HepG2 (cell line): ENCODE data around the gene IKZF3. TPM values are rescaled to one million over a fixed set of nuclear protein-coding genes. Genes with fewer than 3 reads are reported as not detected.

ENCODE experiments used
- ATF7 ChIP-seq, 2 experiments: fragments of 450-650 bp in 1 of 2; sonication (generic) in 1 of 2; formaldehyde crosslinking in 1 of 2; IDR thresholded peaks; 2 replicates each; pipeline versions ENCODE4 v1.4.0 to v1.6.1; 2016 to 2020; ENCODE audit warnings: antibody characterized with exemption in 1 of 2, mild to moderate bottlenecking in 1 of 2, missing genetic modification reagents in 1 of 2
- CBX1 ChIP-seq: IDR thresholded peaks from one replicate; pipeline ENCODE4 v1.6.1; 2016; ENCODE audit warnings: antibody characterized with exemption, low read depth
- CHD4 ChIP-seq: fragments of 200-600 bp; sonication (generic); IDR thresholded peaks from 2 replicates; pipeline ENCODE4 v1.7.0; 2017; ENCODE audit warnings: mild to moderate bottlenecking, low read length, borderline replicate concordance
- EEA1 ChIP-seq: sonication (generic); formaldehyde crosslinking; IDR thresholded peaks from 2 replicates; pipeline ENCODE4 v1.5.1; 2020; ENCODE audit warnings: mild to moderate bottlenecking, missing genetic modification reagents, borderline replicate concordance
- FIP1L1 ChIP-seq: fragments of 200-400 bp; formaldehyde crosslinking; IDR thresholded peaks from 2 replicates; pipeline ENCODE4 v1.6.1; 2018; ENCODE audit warnings: low read depth, mild to moderate bottlenecking, low read length, moderate library complexity, borderline replicate concordance; ENCODE audit not compliant: insufficient read depth
- FOXO1 ChIP-seq: sonication (generic); formaldehyde crosslinking; IDR thresholded peaks from 2 replicates; pipeline ENCODE4 v1.4.0; 2020; ENCODE audit warnings: missing genetic modification reagents
- KMT2B ChIP-seq: IDR thresholded peaks from 2 replicates; pipeline ENCODE4 v1.6.1; 2016; ENCODE audit warnings: missing genetic modification reagents, missing compliant biosample characterization
- MIER2 ChIP-seq: IDR thresholded peaks from 2 replicates; pipeline ENCODE4 v1.6.1; 2016; ENCODE audit warnings: missing biosample characterization, missing genetic modification reagents
- MTF2 ChIP-seq: sonication (generic); formaldehyde crosslinking; IDR thresholded peaks from 2 replicates; pipeline ENCODE4 v1.5.0; 2020; ENCODE audit warnings: missing genetic modification reagents, borderline replicate concordance
- PHF21A ChIP-seq: sonication (generic); formaldehyde crosslinking; IDR thresholded peaks from 2 replicates; pipeline ENCODE4 v1.5.0; 2020; ENCODE audit warnings: mild to moderate bottlenecking, missing genetic modification reagents
- PTBP1 ChIP-seq: fragments of 200-400 bp; formaldehyde crosslinking; IDR thresholded peaks from 2 replicates; pipeline ENCODE4 v1.6.1; 2018; ENCODE audit warnings: low read length, low read depth; ENCODE audit not compliant: poor library complexity, severe bottlenecking
- RBAK ChIP-seq: sonication (generic); formaldehyde crosslinking; IDR thresholded peaks from 2 replicates; pipeline ENCODE4 v1.5.1; 2020; ENCODE audit warnings: mild to moderate bottlenecking, missing genetic modification reagents
- RBM22 ChIP-seq: fragments of 200-400 bp; formaldehyde crosslinking; optimal IDR thresholded peaks from 2 replicates; pipeline ENCODE3; 2017; ENCODE audit warnings: mild to moderate bottlenecking, low read length, moderate library complexity
- SIN3A ChIP-seq: IDR thresholded peaks from 2 replicates; pipeline ENCODE4 v1.6.1; 2011; ENCODE audit warnings: low read depth, mild to moderate bottlenecking, control low read depth, low read length, borderline replicate concordance
- SMAD9 ChIP-seq: sonication (generic); formaldehyde crosslinking; IDR thresholded peaks from 2 replicates; pipeline ENCODE4 v1.5.1; 2020; ENCODE audit warnings: mild to moderate bottlenecking, missing genetic modification reagents
- TAF1 ChIP-seq: sonication (generic); formaldehyde crosslinking; IDR thresholded peaks from 2 replicates; pipeline ENCODE4 v1.4.0; 2020; ENCODE audit warnings: missing genetic modification reagents
- TCF12 ChIP-seq, 2 experiments: fragments of 450-650 bp in 1 of 2; sonication (generic) in 1 of 2; formaldehyde crosslinking in 1 of 2; IDR thresholded peaks; 2 replicates each; pipeline versions ENCODE4 v1.6.1 to v1.8.0; 2017 to 2022; ENCODE audit warnings: antibody characterized with exemption in 1 of 2, mild to moderate bottlenecking in 1 of 2, missing genetic modification reagents in 1 of 2, moderate library complexity in 1 of 2
- XBP1 ChIP-seq: sonication (generic); formaldehyde crosslinking; IDR thresholded peaks from 2 replicates; pipeline ENCODE4 v1.5.0; 2020; ENCODE audit warnings: missing genetic modification reagents
- ZBTB42 ChIP-seq: sonication (generic); formaldehyde crosslinking; IDR thresholded peaks from 2 replicates; pipeline ENCODE4 v1.5.0; 2020; ENCODE audit warnings: mild to moderate bottlenecking, missing genetic modification reagents
- ZNF101 ChIP-seq: sonication (generic); formaldehyde crosslinking; IDR thresholded peaks from 2 replicates; pipeline ENCODE4 v1.4.0; 2020; ENCODE audit warnings: mild to moderate bottlenecking, low read depth, missing genetic modification reagents, borderline replicate concordance
- ZNF17 ChIP-seq: sonication (generic); formaldehyde crosslinking; IDR thresholded peaks from 2 replicates; pipeline ENCODE4 v1.5.0; 2020; ENCODE audit warnings: mild to moderate bottlenecking, missing genetic modification reagents
- ZNF354B ChIP-seq: sonication (generic); formaldehyde crosslinking; IDR thresholded peaks from 2 replicates; pipeline ENCODE4 v1.8.0; 2022; ENCODE audit warnings: mild to moderate bottlenecking, missing genetic modification reagents
- ZNF660 ChIP-seq: sonication (generic); formaldehyde crosslinking; IDR thresholded peaks from 2 replicates; pipeline ENCODE4 v1.5.1; 2020; ENCODE audit warnings: mild to moderate bottlenecking, low read depth, missing genetic modification reagents, borderline replicate concordance
- ZNF713 ChIP-seq: sonication (generic); formaldehyde crosslinking; IDR thresholded peaks from 2 replicates; pipeline ENCODE4 v1.4.0; 2020; ENCODE audit warnings: mild to moderate bottlenecking, missing genetic modification reagents
- ZNF749 ChIP-seq: sonication (generic); formaldehyde crosslinking; IDR thresholded peaks from 2 replicates; pipeline ENCODE4 v1.8.0; 2022; ENCODE audit warnings: mild to moderate bottlenecking, missing genetic modification reagents, moderate library complexity, borderline replicate concordance
- ZNF800 ChIP-seq: sonication (generic); formaldehyde crosslinking; IDR thresholded peaks from 2 replicates; pipeline ENCODE4 v1.4.0; 2020; ENCODE audit warnings: missing genetic modification reagents
- ZSCAN20 ChIP-seq: sonication (generic); formaldehyde crosslinking; IDR thresholded peaks from 2 replicates; pipeline ENCODE4 v1.4.0; 2020; ENCODE audit warnings: missing genetic modification reagents, mild to moderate bottlenecking, borderline replicate concordance
- polyA plus RNA-seq, 8 experiments: library from polyadenylated mRNA; depleted of rRNA in 3 of 8; stranded (reverse) in 7 of 8; unstranded in 1 of 8; fragments of >200 nt; fragmentation: Illumina TruSeq in 4 of 8; extraction: Trizol in 4 of 8; gene quantifications; 2 replicates each; pipeline versions ENCODE4 v1.2.1 to v1.2.3, GENCODE V29; 2011 to 2016; ENCODE audit warnings: low read depth in 4 of 8, missing spikeins in 1 of 8, mixed read lengths in 1 of 8; ENCODE audit not compliant: insufficient read depth in 1 of 8
- total RNA-seq, 5 experiments: library from RNA; depleted of rRNA; stranded (reverse); fragments of >200 nt; fragmentation: Illumina TruSeq; extraction: Trizol; gene quantifications; 2 replicates each; pipeline ENCODE4 v1.2.3, GENCODE V29; 2016; ENCODE audit warnings: low read depth in 1 of 5
- TF ChIP-seq, protein P1 (sequence below): sonication (generic); formaldehyde crosslinking; IDR thresholded peaks from 2 replicates; pipeline ENCODE4 v1.4.0; 2020; ENCODE audit warnings: mild to moderate bottlenecking, missing genetic modification reagents

The IKZF3 gene
- total and polyA plus RNA-seq, 2 of the 13 experiments (the other 11 are each of a cell fraction or from before 2014, with no cell fraction given): not detected

DNA sequence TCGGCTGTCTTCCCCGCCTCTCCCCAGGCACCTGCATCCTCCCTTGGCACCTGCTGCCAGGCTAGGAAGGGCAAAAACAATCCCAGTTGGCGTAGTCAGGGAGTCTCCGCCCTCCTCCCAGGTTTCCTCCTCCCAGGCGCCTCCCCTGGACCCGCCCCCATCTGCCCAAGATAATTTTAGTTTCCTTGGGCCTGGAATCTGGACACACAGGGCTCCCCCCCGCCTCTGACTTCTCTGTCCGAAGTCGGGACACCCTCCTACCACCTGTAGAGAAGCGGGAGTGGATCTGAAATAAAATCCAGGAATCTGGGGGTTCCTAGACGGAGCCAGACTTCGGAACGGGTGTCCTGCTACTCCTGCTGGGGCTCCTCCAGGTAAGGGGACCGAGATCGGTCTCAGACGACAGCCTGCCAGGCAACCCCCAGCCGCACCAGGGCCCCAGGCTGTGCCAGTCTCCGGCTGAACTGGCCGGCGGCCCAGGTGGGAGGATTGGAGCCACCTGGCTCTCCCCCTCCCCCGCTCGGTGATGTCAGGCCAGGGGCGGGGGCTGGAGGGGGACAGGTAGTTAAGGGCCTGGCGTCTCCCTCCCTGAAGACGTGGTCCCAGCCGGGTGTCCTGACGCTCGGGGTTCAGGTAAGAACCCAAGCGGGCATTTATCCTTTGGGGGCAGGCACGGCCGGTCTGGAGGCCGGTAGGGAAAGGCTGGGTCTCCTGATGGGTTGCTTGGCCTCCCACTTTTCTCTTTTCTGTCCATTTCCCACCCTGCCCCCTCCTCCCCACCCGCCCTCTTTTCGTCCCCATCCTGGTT, 126.1 kb downstream of the IKZF3 start, which contains the start of gene GRB7 (continued):
- no peak for TF ChIP-seq ZNF800 (CRISPR knock-in tag)
- no peak for TF ChIP-seq CBX1
- TF ChIP-seq SIN3A: peak; percentile 72; the same call in 1 of the 2 replicates
- TF ChIP-seq ZSCAN20 (CRISPR knock-in tag): 0 out of 2 replicates have a peak, but pooled peaks have one; percentile 45
- TF ChIP-seq KMT2B (CRISPR knock-in tag): peak; percentile 20; the same call in 1 of the 2 replicates
- no peak for TF ChIP-seq RBAK (CRISPR knock-in tag)
- peak; percentile 62; the same call in 1 of the 2 replicates for TF ChIP-seq PHF21A
- TF ChIP-seq MTF2 (CRISPR knock-in tag): peak; percentile 88; the same call in 1 of the 2 replicates
- TF ChIP-seq FIP1L1: 0 out of 2 replicates have a peak, but pooled peaks have one; percentile 20
- no peak for TF ChIP-seq TCF12 (IDR thresholded peaks at IDR 0.05)
- TF ChIP-seq TCF12 (CRISPR knock-in tag; IDR thresholded peaks at IDR 0.05): no peak; the same call in 1 of the 2 replicates
- TF ChIP-seq ZNF749 (CRISPR knock-in tag): no peak
- no peak for TF ChIP-seq PTBP1
- TF ChIP-seq, protein P1, sequence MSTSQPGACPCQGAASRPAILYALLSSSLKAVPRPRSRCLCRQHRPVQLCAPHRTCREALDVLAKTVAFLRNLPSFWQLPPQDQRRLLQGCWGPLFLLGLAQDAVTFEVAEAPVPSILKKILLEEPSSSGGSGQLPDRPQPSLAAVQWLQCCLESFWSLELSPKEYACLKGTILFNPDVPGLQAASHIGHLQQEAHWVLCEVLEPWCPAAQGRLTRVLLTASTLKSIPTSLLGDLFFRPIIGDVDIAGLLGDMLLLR (CRISPR knock-in tag): no peak
- 0 out of 2 replicates have a peak, but pooled peaks have one; percentile 7 for TF ChIP-seq ZNF713 (CRISPR knock-in tag)
- no peak for TF ChIP-seq CHD4
- peak; percentile 60 for TF ChIP-seq TAF1 (CRISPR knock-in tag)
- TF ChIP-seq SMAD9: 0 out of 2 replicates have a peak, but pooled peaks have one; percentile 24
- peak; percentile 30; the same call in 1 of the 2 replicates for TF ChIP-seq ZNF354B (CRISPR knock-in tag)
- no peak for TF ChIP-seq FOXO1
- TF ChIP-seq RBM22: no peak
- no peak for TF ChIP-seq MIER2 (CRISPR knock-in tag)
- TF ChIP-seq XBP1 (CRISPR knock-in tag): 0 out of 2 replicates have a peak, but pooled peaks have one; percentile 50
- peak; percentile 78 for TF ChIP-seq ZBTB42 (CRISPR knock-in tag)
- no peak for TF ChIP-seq ZNF101 (CRISPR knock-in tag)
- no peak; the same call in 1 of the 2 replicates for TF ChIP-seq EEA1 (CRISPR knock-in tag)
- no peak for TF ChIP-seq ZNF660 (CRISPR knock-in tag)
- TF ChIP-seq ZNF17: no peak
- no peak for TF ChIP-seq ATF7 (IDR thresholded peaks at IDR 0.05)
- TF ChIP-seq ATF7 (CRISPR knock-in tag; IDR thresholded peaks at IDR 0.05): peak; percentile 60; the same call in 1 of the 2 replicates
